H1 (cell line): Measurements from ENCODE around the gene PCED1B. TPM values are rescaled to one million over a fixed set of nuclear protein-coding genes. Genes with fewer than 3 reads are reported as not detected.

Experiments used
- ASH2L ChIP-seq: fragments of 200-600, 300-600 bp; sonication (generic); IDR thresholded peaks from one replicate; pipeline ENCODE4 v1.7.1; 2017; ENCODE audit warnings: low read length
- CTBP2 ChIP-seq: IDR thresholded peaks from 2 replicates; pipeline ENCODE4 v1.7.0; 2011; ENCODE audit warnings: borderline replicate concordance, mild to moderate bottlenecking, moderate library complexity, mixed read lengths, low read length; ENCODE audit not compliant: insufficient read depth, insufficient read length
- JUN ChIP-seq: IDR thresholded peaks from 2 replicates; pipeline ENCODE4 v1.6.1; 2011; ENCODE audit warnings: low read depth, mild to moderate bottlenecking, improper control_type of control experiment, low read length
- RXRA ChIP-seq: IDR thresholded peaks from 2 replicates; pipeline ENCODE4 v1.6.1; 2011; ENCODE audit warnings: low read depth, mild to moderate bottlenecking, low read length, moderate library complexity; ENCODE audit not compliant: insufficient read depth
- TAF1 ChIP-seq: IDR thresholded peaks from 2 replicates; pipeline ENCODE4 v1.6.1; 2011; ENCODE audit warnings: mild to moderate bottlenecking, low read depth, low read length
- TBP ChIP-seq: IDR thresholded peaks from 2 replicates; pipeline ENCODE4 v1.6.1; 2011; ENCODE audit warnings: low read depth, low read length, improper control_type of control experiment
- TEAD4 ChIP-seq: IDR thresholded peaks from 2 replicates; pipeline ENCODE4 v1.6.1; 2012; ENCODE audit warnings: low read depth, low read length, inconsistent platforms, mixed read lengths
- ZNF274 ChIP-seq: IDR thresholded peaks from 2 replicates; pipeline ENCODE4 v1.7.0; 2012; ENCODE audit warnings: low read length, borderline replicate concordance; ENCODE audit errors: extremely low read depth
- polyA plus RNA-seq, 7 experiments: library from polyadenylated mRNA; depleted of rRNA in 3 of 7; stranded (reverse) in 5 of 7; unstranded in 2 of 7; fragments of >200 nt in 5 of 7; fragments of 200-250 nt in 2 of 7; gene quantifications; 1 replicate in 5 of 7; 2 replicates in 1 of 7; 4 replicates in 1 of 7; pipeline versions ENCODE4 v1.2.1 to v1.2.3, GENCODE V29; 2011 to 2013; ENCODE audit warnings: missing spikeins in 2 of 7, mixed read lengths in 2 of 7
- total RNA-seq: library from RNA; stranded (reverse); fragmentation: NEBNext Ultra II Directional; extraction: Animal tissue kit (Norgen Biotek cat#: 25700); gene quantifications from 2 replicates; pipeline ENCODE4 v1.2.1, GENCODE V29; 2021
- TF ChIP-seq, protein P1 (sequence below): fragments of 300-600 bp; sonication (generic); IDR thresholded peaks from 2 replicates; pipeline ENCODE4 v1.7.1; 2012; ENCODE audit warnings: low read length, moderate library complexity, mild to moderate bottlenecking, inconsistent platforms; ENCODE audit not compliant: insufficient replicate concordance

Gene PCED1B
- total and polyA plus RNA-seq, 2 of the 8 experiments (the other 6 are each of a cell fraction or from before 2014, with no cell fraction given) = 4.7 to 5.4 TPM

DNA sequence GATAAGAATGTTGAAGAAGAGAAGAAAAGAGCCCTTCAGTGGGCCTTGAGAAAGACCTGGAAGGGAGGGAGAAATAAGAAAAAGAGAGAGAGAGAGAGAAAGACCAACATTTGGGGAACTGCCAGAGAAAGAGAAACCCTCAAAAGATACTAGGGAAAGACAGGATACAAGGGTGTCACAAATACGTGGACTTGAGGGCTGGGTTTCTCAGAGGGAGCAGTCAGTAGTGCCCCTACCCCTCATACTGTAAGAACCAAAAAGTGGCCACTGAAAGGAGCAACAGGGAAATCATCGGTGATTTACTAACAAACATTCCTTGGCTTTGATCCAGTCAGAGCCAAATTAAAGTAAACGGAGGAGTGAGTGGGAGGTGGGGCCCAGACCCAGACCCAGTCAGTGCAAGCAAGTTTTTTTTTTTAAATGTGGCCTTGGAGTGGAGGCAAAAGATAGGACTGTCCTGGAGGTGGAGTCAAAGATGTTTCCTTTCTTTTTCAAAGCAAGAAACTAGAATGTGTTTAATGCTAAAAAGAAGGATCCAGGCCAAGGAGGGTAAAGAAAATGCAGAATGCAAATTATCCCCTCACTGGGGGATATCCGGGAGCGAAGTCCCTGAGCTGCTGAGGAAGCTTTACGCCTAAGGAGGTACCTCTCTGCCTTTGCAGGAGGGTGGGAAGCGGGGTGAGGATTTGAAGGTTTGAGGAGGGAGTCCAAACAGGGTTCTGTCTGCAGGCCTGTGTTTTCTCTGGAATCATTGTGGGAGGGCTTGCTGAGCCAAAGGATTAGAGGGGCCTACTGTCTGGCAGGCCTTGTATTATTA, 143.8 kb downstream of the PCED1B start (continued):
- TF ChIP-seq, protein P1, sequence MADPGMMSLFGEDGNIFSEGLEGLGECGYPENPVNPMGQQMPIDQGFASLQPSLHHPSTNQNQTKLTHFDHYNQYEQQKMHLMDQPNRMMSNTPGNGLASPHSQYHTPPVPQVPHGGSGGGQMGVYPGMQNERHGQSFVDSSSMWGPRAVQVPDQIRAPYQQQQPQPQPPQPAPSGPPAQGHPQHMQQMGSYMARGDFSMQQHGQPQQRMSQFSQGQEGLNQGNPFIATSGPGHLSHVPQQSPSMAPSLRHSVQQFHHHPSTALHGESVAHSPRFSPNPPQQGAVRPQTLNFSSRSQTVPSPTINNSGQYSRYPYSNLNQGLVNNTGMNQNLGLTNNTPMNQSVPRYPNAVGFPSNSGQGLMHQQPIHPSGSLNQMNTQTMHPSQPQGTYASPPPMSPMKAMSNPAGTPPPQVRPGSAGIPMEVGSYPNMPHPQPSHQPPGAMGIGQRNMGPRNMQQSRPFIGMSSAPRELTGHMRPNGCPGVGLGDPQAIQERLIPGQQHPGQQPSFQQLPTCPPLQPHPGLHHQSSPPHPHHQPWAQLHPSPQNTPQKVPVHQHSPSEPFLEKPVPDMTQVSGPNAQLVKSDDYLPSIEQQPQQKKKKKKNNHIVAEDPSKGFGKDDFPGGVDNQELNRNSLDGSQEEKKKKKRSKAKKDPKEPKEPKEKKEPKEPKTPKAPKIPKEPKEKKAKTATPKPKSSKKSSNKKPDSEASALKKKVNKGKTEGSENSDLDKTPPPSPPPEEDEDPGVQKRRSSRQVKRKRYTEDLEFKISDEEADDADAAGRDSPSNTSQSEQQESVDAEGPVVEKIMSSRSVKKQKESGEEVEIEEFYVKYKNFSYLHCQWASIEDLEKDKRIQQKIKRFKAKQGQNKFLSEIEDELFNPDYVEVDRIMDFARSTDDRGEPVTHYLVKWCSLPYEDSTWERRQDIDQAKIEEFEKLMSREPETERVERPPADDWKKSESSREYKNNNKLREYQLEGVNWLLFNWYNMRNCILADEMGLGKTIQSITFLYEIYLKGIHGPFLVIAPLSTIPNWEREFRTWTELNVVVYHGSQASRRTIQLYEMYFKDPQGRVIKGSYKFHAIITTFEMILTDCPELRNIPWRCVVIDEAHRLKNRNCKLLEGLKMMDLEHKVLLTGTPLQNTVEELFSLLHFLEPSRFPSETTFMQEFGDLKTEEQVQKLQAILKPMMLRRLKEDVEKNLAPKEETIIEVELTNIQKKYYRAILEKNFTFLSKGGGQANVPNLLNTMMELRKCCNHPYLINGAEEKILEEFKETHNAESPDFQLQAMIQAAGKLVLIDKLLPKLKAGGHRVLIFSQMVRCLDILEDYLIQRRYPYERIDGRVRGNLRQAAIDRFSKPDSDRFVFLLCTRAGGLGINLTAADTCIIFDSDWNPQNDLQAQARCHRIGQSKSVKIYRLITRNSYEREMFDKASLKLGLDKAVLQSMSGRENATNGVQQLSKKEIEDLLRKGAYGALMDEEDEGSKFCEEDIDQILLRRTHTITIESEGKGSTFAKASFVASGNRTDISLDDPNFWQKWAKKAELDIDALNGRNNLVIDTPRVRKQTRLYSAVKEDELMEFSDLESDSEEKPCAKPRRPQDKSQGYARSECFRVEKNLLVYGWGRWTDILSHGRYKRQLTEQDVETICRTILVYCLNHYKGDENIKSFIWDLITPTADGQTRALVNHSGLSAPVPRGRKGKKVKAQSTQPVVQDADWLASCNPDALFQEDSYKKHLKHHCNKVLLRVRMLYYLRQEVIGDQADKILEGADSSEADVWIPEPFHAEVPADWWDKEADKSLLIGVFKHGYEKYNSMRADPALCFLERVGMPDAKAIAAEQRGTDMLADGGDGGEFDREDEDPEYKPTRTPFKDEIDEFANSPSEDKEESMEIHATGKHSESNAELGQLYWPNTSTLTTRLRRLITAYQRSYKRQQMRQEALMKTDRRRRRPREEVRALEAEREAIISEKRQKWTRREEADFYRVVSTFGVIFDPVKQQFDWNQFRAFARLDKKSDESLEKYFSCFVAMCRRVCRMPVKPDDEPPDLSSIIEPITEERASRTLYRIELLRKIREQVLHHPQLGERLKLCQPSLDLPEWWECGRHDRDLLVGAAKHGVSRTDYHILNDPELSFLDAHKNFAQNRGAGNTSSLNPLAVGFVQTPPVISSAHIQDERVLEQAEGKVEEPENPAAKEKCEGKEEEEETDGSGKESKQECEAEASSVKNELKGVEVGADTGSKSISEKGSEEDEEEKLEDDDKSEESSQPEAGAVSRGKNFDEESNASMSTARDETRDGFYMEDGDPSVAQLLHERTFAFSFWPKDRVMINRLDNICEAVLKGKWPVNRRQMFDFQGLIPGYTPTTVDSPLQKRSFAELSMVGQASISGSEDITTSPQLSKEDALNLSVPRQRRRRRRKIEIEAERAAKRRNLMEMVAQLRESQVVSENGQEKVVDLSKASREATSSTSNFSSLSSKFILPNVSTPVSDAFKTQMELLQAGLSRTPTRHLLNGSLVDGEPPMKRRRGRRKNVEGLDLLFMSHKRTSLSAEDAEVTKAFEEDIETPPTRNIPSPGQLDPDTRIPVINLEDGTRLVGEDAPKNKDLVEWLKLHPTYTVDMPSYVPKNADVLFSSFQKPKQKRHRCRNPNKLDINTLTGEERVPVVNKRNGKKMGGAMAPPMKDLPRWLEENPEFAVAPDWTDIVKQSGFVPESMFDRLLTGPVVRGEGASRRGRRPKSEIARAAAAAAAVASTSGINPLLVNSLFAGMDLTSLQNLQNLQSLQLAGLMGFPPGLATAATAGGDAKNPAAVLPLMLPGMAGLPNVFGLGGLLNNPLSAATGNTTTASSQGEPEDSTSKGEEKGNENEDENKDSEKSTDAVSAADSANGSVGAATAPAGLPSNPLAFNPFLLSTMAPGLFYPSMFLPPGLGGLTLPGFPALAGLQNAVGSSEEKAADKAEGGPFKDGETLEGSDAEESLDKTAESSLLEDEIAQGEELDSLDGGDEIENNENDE = peak; percentile 87
- TF ChIP-seq TBP (peak; percentile 12; the same call in 1 of the 2 replicates), CTBP2 (peak; percentile 51), TEAD4 (0 out of 2 replicates have a peak, but pooled peaks have one; percentile 17), ASH2L (peak; percentile 37), JUN (no peak), RXRA (no peak), ZNF274 (no peak), TAF1 (0 out of 2 replicates have a peak, but pooled peaks have one; percentile 46)
- TF ChIP-seq, all 59 proteins: peak for 7
